Superior temporal gyrus (tissue), 1 donor: ENCODE measurements around the gene SPDYE18.
"Not testable (repeated sequence)": the region's sequence is repeated elsewhere in the genome, so short reads cannot be mapped to it uniquely, and the experiment has no call there.

Source experiments
- DNase-seq: peaks from one replicate; pipeline ENCODE4 v3.0.0-alpha.2; 2016; ENCODE audit errors: extremely low spot score

Gene SPDYE18

DNA sequence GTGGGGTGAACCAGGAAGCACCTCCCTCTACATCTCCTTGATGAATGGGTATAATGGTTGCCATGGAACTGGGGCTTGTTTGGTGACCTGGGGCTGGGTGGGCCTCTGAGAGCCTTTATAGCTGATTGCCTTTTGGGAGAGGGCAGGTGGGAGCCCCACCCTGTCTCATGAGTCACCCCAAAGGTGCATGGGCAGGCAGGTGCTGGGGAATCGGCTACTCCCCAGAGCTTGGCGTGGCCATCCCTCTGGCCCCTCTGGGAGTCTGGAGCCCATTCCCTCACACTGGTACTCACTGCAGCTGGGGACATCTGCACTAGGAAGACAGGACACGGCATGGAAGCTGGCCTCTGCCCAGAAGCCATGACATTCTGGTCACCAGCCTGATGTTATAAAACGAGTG is at the start of gene SPDYE18:
SPDYE18 (minus strand) TSS at position 2 of the 400 bp plus-strand sequence. CDS start 2,046 bp downstream, outside the sequence.
- DNase-seq, result not testable (repeated sequence)

- DNase-seq, result not testable (repeated sequence)
These were observed 46.0 kb upstream of the SPDYE18 start for GRCh38 chr7:77108362-77108761.

- DNase-seq, result not testable (repeated sequence)
These were observed 45.3 kb upstream of the SPDYE18 start for GRCh38 chr7:77107659-77108058.

- DNase-seq, result not testable (repeated sequence)
These were observed 43.5 kb upstream of the SPDYE18 start for GRCh38 chr7:77105904-77106303.

DNA sequence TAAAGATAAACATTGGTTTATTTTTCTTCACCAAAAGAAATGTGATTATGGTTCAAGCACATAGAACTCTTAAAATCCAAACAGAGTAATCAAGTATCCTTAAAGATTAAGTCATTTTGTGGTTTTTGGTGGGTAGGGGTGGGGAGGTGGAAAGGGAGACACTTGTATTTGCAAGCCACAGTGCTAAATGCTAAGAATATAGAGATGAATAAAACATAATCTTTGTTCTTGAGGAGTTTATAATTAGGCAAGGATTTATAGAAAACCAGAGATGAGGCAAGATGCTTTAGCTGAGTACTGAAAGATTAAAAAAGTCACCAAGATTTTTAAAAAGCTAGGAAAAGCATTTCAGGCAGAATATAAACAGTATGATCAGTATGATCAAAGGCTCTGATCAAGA is 40.3 kb upstream of the SPDYE18 start:
- not testable (repeated sequence) for DNase-seq

- DNase-seq, result not testable (repeated sequence)
These were observed 38.8 kb upstream of the SPDYE18 start for GRCh38 chr7:77101187-77101586.

DNA sequence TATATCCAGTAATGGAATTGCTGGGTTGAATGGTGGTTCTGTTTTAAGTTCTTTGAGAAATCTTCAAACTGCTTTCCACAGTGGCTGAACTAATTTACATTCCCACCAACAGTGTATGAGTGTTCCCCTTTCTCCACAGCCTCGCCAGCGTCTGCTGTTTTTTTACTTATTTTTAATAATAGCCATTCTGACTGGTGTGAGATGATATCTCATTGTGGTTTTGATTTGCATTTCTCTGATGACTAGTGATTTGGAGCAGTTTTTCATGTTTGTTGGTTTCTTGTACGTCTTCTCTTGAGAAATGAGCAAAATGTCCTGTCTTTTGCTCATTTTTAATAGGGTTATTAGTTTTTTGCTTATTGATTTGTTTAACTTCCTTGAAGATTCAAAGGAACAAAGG is 38.1 kb upstream of the SPDYE18 start:
- not testable (repeated sequence) for DNase-seq

GRCh38 chr7:77092301-77092700 is 29.9 kb upstream of the SPDYE18 start:
- DNase-seq, result not testable (repeated sequence)

DNA sequence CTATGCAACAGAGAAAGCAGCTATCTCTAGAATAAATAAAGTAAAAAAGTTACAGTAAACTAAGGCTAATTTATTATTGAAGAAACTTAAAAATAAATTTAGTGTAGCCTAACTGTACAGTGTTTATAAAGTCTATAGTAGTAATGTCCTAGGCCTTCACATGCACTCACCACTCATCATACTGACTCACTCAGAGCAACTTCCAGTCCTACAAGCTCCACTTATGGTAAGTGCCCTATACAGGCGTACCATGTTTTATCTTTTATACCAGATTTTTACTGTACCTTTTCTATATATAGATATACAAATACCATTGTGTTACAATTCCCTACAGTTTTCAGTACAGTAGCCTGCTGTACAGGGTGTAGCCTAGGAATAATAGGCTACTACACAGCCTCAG is 19.8 kb upstream of the SPDYE18 start:
- not testable (repeated sequence) for DNase-seq

GRCh38 chr7:77080236-77080635 is 17.9 kb upstream of the SPDYE18 start:
- not testable (repeated sequence) for DNase-seq

GRCh38 chr7:77079624-77080023 is 17.3 kb upstream of the SPDYE18 start:
- DNase-seq, result not testable (repeated sequence)

DNA sequence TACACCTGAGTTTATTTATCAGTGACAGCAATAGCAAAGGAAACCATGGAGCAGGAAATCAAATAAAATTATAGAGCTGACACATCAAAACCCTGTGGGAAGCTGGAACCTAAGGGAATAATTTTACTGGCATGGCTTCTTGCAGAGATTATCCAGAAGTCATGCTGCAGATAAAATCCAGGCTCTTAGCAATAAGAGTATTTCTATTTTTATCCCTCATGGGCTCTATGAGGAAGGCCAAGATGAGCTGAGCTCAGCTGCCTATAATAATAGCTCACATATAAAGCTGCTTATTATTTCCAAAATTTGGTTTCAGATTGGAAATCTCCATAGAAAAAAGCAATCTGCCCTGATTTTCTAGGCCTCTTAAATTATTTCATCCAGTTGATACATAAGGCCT is 16.8 kb upstream of the SPDYE18 start:
- not testable (repeated sequence) for DNase-seq

DNA sequence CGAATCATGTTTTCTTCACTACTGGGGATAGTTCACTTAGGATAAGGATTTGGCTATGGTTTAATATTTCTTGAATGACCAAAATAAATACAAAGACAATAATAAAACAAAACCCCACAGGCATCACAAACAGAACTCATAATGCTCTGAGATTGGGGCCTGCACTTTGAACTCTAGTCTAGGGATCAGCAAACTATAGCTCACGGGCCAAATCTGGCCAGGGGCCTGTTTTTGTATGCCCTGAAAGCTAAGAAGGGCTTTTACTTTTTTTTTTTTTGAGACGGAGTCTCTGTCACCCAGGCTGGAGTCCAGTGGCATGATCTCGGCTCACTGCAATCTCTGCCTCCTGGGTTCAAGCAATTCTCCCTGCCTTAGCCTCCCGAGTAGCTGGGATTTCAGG is 14.7 kb upstream of the SPDYE18 start:
- DNase-seq, result not testable (repeated sequence)

GRCh38 chr7:77074786-77075396 is 12.5 kb upstream of the SPDYE18 start:
- not testable (repeated sequence) for DNase-seq

DNA sequence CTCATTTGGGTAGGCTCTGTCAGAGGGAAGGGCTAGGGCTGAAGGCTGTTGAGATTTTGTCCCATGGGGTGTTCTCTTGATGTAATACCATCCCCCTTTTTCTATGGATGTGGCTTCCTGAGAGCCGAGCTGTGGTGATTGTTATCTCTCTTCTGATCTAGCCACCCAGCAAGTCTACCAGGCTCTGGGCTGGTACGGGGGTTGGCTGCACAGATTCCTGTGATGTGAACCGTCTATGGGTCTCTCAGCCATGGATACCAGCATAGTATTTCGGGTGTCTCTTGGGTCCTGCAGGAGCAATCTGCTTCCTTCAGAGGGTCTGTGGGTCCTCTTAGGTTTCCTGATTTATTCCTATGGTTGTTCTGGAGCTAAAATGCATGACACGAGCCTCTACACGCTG is 8.8 kb upstream of the SPDYE18 start:
- not testable (repeated sequence) for DNase-seq

DNA sequence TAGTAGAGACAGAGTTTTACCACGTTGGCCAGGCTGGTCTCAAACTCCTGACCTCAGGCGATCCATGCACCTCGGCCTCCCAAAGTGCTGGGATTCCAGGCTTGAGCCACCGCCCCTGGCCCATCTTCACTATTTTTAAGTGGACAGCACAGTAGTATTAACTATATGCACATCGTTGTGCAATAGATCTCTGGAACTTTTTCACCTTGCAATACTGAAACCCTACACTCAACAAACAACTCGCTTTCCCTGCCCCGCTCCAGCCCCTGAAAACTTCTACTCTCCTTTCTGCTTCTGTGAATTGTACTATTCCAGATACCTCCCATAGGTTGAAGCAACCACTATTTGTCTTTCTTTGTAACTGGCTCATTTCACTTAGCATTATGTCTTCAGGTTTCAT is 3.5 kb upstream of the SPDYE18 start:
- not testable (repeated sequence) for DNase-seq

- not testable (repeated sequence) for DNase-seq
These were observed 1.4 kb upstream of the SPDYE18 start for GRCh38 chr7:77063732-77064131.

DNA sequence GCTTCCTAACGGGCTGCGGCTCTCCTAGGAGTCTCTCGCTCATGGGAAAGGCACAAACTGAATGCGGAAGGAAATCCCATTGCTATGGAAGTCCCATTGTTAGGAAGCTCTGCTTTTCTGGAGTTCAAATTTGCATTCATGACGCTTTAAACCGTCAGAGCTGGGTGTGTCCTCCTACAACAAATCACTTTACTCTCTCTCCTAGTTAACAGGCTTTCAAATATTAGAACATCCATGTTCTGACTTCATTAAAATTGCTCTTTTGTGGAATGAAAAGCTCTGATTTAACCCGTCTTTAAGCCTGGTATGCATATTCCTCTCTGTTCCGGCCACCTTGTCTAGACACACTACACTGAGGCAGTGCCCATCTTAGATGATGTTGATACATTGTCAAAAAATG is 30.1 kb downstream of the SPDYE18 start, which contains the start of gene SPDYE17:
SPDYE17 (minus strand) TSS at position 101 of the 400 bp plus-strand sequence. CDS start 1,791 bp downstream, outside the sequence.
- DNase-seq, result not testable (repeated sequence)

- DNase-seq, result not testable (repeated sequence)
These were observed 36.0 kb downstream of the SPDYE18 start for GRCh38 chr7:77026349-77026748.

- not testable (repeated sequence) for DNase-seq
These were observed 52.2 kb downstream of the SPDYE18 start for GRCh38 chr7:77010074-77010680.

DNA sequence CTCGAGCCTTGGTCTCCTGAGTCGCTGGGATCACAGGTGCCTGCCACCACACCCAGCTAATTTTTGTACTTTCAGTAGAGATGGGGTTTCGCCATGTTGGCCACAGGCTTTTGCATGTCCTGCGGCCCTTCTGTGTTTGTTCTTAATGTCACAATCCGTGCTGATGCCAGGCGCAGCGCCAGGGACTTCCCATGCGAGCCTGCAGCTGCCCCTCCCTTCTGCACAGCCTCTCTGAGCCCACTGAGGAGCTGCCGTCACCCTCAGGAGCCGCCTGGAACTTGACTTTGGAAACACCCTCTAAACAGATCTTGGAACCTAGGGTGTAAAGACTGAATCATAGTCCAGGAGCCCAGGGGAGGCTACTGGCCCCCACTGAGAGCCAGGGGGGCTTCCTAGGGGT is 54.4 kb downstream of the SPDYE18 start:
- DNase-seq, result not testable (repeated sequence)

- DNase-seq, result not testable (repeated sequence)
These were observed 55.9 kb downstream of the SPDYE18 start for GRCh38 chr7:77006127-77007110.
